T-helper 1 cell treated with Interleukin-12 subunit alpha and Interleukin-12 subunit beta and Interleukin-4 antibody, amounts not matched to agents 30 μg/mL and 1 μg/mL, for 36 hours (primary cell): Measurements from ENCODE around the gene RNPS1.
"Not testable (repeated sequence)": the region's sequence is repeated elsewhere in the genome, so short reads cannot be mapped to it uniquely, and the experiment has no call there.

ENCODE experiments used
- H3K27ac Mint-ChIP-seq: one replicate; pipeline ENCODE4 v1.8.0; 2021; ENCODE audit warnings: mild to moderate bottlenecking, mixed read lengths
- H3K27me3 Mint-ChIP-seq: one replicate; pipeline ENCODE4 v1.8.0; 2021; ENCODE audit warnings: low read depth, mixed read lengths
- H3K36me3 Mint-ChIP-seq: one replicate; pipeline ENCODE4 v1.8.0; 2021; ENCODE audit warnings: low read depth, mixed read lengths
- H3K4me1 Mint-ChIP-seq: one replicate; pipeline ENCODE4 v1.8.0; 2021; ENCODE audit warnings: low read depth, mixed read lengths
- H3K4me3 Mint-ChIP-seq: one replicate; pipeline ENCODE4 v1.8.0; 2021; ENCODE audit warnings: mild to moderate bottlenecking, moderate library complexity, mixed read lengths
- H3K9me3 Mint-ChIP-seq: one replicate; pipeline ENCODE4 v1.8.0; 2021; ENCODE audit warnings: mixed read lengths

Gene RNPS1

DNA sequence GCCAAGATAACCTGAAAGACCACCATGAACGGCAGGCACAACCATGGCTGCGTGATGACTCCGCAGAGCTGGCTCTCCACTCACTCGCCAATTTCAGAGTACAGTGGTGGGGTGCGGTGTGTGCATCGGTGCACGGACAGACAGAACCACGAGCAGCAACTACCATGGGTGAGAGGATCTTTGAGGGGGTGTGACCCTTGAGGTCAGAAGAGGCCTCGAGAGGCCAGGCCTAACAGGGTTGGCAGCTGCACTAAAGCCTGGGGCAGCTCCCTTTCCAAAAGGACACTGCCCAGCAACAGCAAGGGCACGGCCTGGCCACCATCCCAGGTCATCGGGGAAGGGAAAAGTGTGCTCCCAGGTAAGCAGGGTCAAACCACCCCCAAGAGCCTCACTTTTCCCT is 14.6 kb downstream of the RNPS1 start:
- H3K4me3 Mint-ChIP-seq = no peak overlapping the region
- no peaks in the 10 kb centered on the region for H3K27me3 Mint-ChIP-seq
- H3K36me3 Mint-ChIP-seq = peaks cover 34% of the 10 kb centered on the region
- H3K4me1 Mint-ChIP-seq = peaks cover 2% of the 10 kb centered on the region
- H3K27ac Mint-ChIP-seq = peak overlapping the region; percentile 49
- no peaks in the 10 kb centered on the region for H3K9me3 Mint-ChIP-seq

DNA sequence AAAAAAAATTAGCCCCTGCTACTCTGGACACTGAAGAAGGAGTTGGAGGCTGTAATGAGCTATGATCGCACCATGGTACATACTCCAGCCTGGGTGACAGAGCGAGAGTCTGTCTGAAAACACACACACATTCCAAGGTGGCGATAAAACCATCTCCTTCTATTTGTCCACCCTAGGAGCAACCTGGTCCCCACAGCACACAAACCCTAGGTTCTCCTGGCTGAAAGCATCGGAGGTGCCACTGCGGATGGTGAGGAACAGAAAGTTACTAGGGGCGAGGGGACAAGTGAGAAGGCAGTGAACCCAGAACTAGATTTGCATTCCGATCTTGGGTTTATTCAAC is 15.1 kb downstream of the RNPS1 start:
- Mint-ChIP-seq H3K9me3 (no peaks in the 10 kb centered on the region), H3K27ac (peak overlapping the region; percentile 49), H3K36me3 (peaks cover 34% of the 10 kb centered on the region), H3K4me3 (no peak overlapping the region), H3K4me1 (peaks cover 2% of the 10 kb centered on the region), H3K27me3 (no peaks in the 10 kb centered on the region)

DNA sequence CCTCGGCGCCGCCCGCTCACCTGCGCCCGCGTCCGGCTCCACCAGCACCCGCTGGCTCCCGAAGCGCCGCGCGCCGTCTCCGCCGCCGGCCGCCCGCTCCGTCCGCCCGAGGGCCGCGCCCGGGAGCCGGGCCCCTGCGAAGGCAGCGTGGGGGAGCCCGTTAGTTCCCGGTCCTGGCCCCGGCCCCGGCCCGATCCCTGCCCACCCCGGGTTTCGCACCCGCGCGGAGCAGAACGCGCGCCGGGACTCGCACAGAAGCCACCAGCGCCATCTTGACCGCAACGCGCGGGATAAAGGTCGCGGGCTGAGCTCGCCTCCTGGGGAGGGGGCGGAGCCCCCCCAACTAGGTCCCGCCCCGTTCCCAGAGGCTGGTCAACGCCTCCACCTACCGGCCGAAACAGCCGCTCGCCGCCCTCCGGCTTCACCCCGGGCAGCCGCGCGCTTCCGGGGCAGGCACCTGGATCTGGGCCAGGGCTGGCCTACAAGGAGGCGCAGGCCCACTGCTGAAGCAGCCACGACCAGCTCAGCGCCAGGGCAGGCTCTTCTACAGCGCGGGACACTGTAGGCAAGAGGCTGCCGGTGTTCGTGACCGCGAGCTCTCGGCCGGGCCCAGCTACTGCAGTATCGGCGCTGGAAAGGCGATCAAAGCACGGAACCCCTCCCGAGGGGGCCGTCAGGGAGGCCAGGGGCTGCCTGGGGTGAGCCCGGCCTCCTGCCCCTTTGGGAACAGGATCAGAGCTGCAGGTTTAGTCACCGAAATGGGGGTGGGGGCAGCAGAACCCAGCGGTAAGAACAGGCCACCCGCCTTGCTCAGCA is 16.4 kb downstream of the RNPS1 start, which contains the start of gene ECI1:
TSS of gene ECI1 (minus strand) at position 292 of the 816 bp plus-strand sequence. CDS start at position 271, 21 bp downstream.
- H3K27ac Mint-ChIP-seq = peak within 1 kb of the TSS; percentile 91
- H3K36me3 Mint-ChIP-seq = peaks cover 24% of the 10 kb centered on the region
- H3K4me3 Mint-ChIP-seq = peak within 1 kb of the TSS; percentile 94
- H3K9me3 Mint-ChIP-seq = no peaks in the 10 kb centered on the region
- H3K27me3 Mint-ChIP-seq = no peaks in the 10 kb centered on the region
- H3K4me1 Mint-ChIP-seq = peaks cover 2% of the 10 kb centered on the region

DNA sequence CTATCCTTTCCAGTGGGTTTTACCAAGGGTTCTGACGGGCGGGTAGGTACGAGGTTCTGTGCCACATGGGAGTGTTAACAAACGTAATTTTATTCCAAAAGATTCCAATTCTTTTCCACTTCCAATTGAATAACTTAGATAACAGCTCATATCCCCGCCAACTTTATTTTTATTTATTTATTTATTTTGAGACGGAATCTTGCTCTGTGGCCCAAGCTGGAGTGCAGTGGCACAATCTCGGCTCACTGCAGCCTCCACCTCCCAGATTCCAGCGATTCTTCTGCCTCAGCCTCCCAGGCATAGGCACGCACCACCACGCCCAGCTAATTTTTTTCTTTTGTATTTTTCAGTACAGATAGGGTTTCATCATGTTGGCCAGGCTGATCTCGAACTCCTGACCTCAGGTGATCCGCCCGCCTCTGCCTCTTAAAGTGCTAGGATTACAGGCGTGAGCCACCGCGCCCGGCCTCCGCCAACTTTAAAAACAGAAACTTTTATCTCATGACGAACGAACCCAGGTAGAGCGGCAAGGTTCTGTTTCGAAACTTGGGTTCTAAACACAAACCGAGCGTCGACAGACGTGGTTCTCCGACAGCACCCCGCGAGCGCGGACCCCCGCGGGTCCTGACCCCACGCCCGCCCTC is 17.2 kb downstream of the RNPS1 start:
- no peaks in the 10 kb centered on the region for H3K9me3 Mint-ChIP-seq
- H3K27ac Mint-ChIP-seq = peak overlapping the region; percentile 91
- peak overlapping the region; percentile 94 for H3K4me3 Mint-ChIP-seq
- H3K4me1 Mint-ChIP-seq = peaks cover 2% of the 10 kb centered on the region
- H3K27me3 Mint-ChIP-seq = no peaks in the 10 kb centered on the region
- H3K36me3 Mint-ChIP-seq = peaks cover 17% of the 10 kb centered on the region

DNA sequence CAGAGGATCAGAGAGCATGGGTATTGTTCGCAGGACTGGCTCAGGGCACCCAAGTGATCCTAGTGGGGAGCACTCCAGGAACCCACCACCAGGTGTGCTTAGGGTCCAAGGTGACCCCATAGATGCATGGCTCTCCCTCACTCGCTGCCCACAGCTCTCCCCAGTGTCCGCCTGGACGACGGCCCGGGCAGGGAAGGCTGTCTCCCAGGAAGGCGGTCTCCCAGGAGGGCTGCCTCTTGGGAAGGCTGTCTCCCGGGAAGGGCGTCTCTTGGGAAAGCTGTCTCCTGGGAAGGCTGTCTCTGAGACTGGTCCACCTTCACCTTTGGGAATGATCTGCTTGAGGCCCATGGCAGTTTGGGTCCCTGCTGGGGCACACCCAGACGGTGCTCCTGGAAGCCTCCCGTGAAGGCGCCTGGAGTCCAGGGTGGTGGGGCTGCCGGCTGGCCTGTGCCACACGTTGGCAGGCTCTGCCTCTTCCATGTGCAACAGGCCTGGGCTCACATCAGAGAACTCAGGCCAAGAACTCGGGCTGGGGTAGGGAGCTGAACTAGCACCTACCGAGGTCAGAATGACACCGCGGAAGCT is 21.5 kb downstream of the RNPS1 start:
- Mint-ChIP-seq H3K27me3 (no peaks in the 10 kb centered on the region), H3K27ac (no peak overlapping the region), H3K36me3 (peaks cover 3% of the 10 kb centered on the region), H3K4me1 (peaks cover 2% of the 10 kb centered on the region), H3K9me3 (no peaks in the 10 kb centered on the region), H3K4me3 (no peak overlapping the region)

DNA sequence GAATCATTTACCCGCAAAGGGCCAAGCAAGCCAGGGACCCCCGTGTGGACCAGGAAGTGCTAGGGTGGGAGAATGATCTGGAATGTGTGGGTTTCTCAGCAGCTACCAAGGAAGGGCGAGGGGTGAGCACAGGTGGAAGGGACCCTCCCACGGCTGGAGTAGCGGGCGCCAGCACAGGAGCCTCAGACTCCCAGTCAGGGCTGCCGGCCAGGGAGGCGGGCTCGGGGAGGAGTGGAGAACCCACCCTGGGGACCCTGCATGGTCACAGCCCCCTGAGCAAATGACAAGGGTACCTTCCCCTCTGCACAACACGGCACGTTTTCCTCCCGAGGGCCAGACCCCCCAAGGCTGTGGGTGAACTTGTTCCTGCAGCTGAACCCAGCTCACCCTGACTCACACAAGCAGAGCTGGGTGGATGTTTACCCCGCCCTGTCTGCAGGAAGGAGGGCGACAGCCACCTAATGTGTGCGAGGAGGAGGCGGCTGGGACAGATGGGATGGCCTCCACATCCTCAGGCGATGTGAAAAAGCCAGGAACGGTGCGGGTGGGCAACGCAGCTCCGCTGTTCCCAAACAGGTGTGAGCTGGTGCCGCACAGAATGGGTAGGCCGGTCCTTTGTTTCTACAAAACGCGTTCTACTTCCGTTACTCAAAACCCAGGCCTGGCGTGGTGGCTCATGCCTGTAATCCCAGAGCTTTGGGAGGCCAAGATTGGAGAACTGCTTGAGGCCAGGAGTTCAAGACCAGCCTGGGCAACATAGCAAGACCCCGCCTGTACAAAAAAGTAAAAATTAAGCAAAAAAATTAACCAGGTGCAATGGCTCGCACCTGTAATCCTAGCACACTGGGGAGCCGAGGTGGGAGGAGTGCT is 22.8 kb downstream of the RNPS1 start:
- Mint-ChIP-seq H3K27ac (no peak overlapping the region), H3K4me3 (no peak overlapping the region), H3K4me1 (no peaks in the 10 kb centered on the region), H3K36me3 (peaks cover 3% of the 10 kb centered on the region), H3K9me3 (no peaks in the 10 kb centered on the region), H3K27me3 (no peaks in the 10 kb centered on the region)

DNA sequence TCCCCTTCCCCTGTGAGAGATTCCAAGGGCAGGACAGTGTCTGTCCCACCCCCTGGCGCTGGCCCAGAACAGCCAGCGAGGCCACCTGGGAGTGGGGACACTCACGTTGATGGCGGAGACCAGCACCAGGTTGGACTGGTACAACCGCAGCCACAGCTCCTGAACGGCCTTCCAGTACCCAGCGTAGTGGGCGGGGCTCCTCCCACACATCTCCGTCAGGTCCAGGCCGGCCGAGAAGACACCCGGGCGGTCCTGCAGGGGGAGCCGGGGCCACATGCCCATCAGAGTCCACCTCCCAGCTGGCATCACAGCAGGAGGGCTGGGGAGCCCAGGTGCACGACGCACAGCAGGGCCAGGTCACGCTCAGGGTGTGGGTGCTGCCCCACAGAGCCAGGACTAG is 23.6 kb downstream of the RNPS1 start:
- H3K4me3 Mint-ChIP-seq = no peak overlapping the region
- H3K4me1 Mint-ChIP-seq = no peaks in the 10 kb centered on the region
- no peak overlapping the region for H3K27ac Mint-ChIP-seq
- H3K9me3 Mint-ChIP-seq = no peaks in the 10 kb centered on the region
- no peaks in the 10 kb centered on the region for H3K27me3 Mint-ChIP-seq
- peaks cover 5% of the 10 kb centered on the region for H3K36me3 Mint-ChIP-seq

DNA sequence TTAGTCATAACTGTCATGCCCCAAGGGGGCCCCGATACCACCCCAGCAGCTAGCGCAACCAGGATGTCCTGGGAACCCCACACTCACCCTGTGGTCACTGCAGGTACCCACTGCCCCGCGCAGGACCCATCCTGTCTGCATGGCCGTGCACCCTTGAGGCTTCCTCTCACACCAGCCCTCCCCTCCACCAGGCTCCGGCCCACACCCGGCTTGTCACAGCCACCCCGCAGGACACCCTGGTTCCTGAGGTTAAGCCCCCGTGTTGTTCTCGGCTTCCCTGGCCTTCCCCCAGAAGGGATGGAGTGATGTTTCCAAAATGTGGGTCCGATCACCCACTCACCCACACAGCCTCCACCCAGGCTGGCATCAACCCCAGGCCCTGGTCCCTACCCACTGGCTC is 24.1 kb downstream of the RNPS1 start:
- H3K27me3 Mint-ChIP-seq = no peaks in the 10 kb centered on the region
- no peaks in the 10 kb centered on the region for H3K9me3 Mint-ChIP-seq
- no peak overlapping the region for H3K27ac Mint-ChIP-seq
- H3K4me1 Mint-ChIP-seq = no peaks in the 10 kb centered on the region
- H3K36me3 Mint-ChIP-seq = peaks cover 5% of the 10 kb centered on the region
- no peak overlapping the region for H3K4me3 Mint-ChIP-seq

DNA sequence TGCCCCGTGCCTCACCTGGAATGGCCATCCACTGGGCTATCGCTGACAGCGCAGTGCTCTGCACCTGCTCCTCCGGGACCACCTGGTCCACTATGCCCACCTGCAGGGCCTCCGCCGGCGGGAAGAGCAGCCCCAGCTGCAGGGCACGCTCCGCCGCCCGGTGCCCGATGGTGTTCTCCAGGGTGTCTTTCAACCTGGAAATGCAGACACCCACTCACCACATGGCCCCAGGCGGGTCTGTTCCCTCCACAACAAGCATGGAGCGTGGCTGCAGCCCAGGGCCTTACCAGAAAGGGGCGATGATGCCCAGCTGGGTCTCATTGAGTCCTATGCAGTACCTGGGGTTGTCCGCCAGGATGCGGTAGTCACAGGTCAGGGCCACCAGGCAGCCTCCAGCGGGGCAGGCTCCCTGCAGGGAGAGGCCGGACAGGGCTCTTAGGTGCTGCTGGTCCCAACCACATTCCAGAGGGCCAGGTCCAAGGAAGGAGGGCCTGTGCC is 24.8 kb downstream of the RNPS1 start:
- H3K4me1 Mint-ChIP-seq = no peaks in the 10 kb centered on the region
- H3K36me3 Mint-ChIP-seq = peaks cover 5% of the 10 kb centered on the region
- H3K27me3 Mint-ChIP-seq = no peaks in the 10 kb centered on the region
- H3K9me3 Mint-ChIP-seq = no peaks in the 10 kb centered on the region
- H3K27ac Mint-ChIP-seq = no peak overlapping the region
- H3K4me3 Mint-ChIP-seq = no peak overlapping the region

DNA sequence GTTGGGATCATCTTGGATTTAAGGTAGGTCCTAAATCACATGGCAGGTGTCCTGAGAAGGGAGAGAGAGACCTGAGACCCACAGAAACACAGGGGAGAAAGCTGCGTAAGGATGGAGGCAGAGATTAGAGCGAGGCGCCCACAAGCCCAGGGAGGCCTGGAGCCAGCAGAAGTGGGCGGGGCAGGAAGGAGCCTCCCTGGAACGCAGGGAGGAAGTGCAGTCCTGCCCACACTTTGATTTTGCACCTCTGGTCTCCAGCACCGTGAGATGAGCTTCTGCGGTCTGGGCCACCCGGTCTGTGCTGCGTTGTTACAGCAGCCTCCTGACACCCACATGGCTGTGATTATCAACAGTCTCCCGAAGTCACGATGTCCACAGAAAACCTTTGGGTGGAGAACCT is 25.3 kb downstream of the RNPS1 start:
- Mint-ChIP-seq H3K27ac (no peak overlapping the region), H3K27me3 (no peaks in the 10 kb centered on the region), H3K4me1 (no peaks in the 10 kb centered on the region), H3K4me3 (no peak overlapping the region), H3K36me3 (peaks cover 5% of the 10 kb centered on the region), H3K9me3 (no peaks in the 10 kb centered on the region)

DNA sequence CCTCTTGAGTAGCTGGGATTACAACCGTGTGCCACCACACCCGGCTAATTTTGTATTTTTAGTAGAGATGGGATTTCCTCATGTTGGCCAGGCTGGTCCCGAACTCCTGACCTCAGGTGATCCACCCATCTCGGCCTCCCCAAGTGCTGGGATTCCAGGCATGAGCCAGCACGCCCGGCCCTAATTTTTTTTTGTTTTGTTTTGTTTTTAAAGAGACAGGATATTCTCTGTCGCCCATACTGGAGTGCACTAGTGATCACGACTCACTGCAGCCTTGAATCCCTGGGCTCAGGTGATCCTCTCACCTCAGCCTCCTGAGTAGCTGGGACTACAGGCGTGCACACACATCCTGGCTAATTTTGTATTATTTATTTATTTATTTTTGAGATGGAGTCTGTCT is 27.6 kb downstream of the RNPS1 start:
- not testable (repeated sequence) for H3K9me3 Mint-ChIP-seq, H3K36me3 Mint-ChIP-seq, H3K27ac Mint-ChIP-seq, H3K27me3 Mint-ChIP-seq, H3K4me3 Mint-ChIP-seq, H3K4me1 Mint-ChIP-seq

DNA sequence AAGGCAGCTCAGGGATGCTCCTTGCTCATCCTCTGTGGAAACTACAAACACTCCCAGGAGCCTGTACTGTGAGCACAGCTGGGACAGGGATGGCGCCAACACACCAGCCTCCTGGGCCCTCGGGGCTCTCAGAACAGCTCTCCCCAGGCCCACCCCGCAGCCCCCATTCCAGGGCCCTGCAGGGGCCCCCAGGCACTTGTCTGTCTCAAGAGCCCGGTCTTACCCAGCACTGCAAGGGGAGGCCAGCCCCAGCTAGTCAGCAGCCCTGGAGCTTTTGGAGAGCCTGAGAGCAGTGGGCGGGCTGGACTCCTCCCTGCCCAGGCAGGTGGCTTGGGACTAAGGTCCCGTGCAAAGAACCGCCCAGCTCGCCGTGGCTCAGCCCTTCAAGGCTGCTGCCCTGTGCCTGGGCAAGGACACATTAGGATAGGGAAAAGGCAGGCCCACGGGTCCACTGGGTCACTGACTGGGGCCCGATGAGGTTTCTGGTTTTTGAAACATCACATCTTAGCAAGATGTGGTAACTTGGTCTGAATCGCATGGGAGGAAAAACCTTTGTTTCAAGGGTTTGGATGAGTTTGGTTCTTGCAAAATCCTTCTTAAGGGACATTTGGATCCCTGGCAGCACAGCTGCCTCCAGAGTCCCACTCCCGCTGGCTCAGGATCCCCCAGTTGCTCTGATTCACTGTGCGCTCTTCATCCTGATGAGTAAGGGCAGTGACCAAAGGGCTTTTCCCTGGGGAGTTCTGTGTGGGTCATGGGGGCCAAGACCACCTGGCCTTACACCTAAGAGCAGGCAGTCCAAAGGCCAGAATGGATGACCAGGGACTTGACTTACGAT is 28.9 kb downstream of the RNPS1 start:
- H3K4me3 Mint-ChIP-seq = no peak overlapping the region
- H3K27ac Mint-ChIP-seq = no peak overlapping the region
- H3K36me3 Mint-ChIP-seq = peaks cover 8% of the 10 kb centered on the region
- H3K27me3 Mint-ChIP-seq = no peaks in the 10 kb centered on the region
- H3K4me1 Mint-ChIP-seq = no peaks in the 10 kb centered on the region
- H3K9me3 Mint-ChIP-seq = no peaks in the 10 kb centered on the region

DNA sequence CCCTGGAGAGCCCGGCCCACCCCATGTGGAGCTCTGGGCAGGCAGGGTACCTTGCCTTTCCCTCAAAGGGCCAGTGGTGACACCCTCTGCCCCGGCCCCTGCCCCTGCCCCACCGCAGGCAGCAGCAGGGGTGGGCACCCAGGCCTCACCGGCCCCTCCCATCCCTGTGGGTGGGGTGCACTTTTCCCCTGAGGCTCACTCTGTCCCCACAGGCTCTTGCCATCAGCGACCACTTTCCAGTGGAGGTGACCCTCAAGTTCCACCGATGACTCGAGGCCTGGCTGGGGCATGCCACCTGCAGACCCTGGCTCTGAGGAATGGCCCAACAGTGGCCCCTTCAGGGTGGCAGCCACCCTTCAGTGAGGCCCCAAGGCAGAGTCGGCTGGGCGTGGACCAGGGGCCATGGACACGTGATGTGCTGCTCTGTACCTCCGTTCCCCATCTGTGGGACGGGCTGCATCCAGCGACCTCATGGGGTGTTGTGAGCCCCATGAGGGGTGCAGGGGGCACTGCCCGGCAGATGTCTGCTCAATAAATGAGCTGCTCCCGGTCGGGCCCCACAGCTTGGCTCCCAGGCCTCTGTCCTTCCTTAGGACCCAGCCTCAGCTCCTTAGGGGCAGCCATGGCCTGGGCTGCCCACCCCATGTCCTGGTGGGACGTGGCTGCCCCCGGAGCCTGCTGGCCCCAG is 29.6 kb downstream of the RNPS1 start:
- Mint-ChIP-seq H3K4me3 (no peak overlapping the region), H3K36me3 (peaks cover 8% of the 10 kb centered on the region), H3K9me3 (no peaks in the 10 kb centered on the region), H3K27ac (no peak overlapping the region), H3K4me1 (no peaks in the 10 kb centered on the region), H3K27me3 (no peaks in the 10 kb centered on the region)
